Neural progenitor cell (in vitro differentiated cells): ENCODE measurements around the gene BEX3.

Source experiments
- EZH2 ChIP-seq: fragments of 200-600 bp; sonication (generic); IDR thresholded peaks from 2 replicates; pipeline ENCODE4 v1.6.1; 2017; ENCODE audit warnings: antibody characterized with exemption, mild to moderate bottlenecking, moderate library complexity
- EZH2phosphoT487 ChIP-seq: fragments of 200-600 bp; sonication (generic); IDR thresholded peaks from 2 replicates; pipeline ENCODE4 v1.6.1; 2017; ENCODE audit warnings: antibody characterized with exemption
- TF ChIP-seq, protein P1 (sequence below): fragments of 200-600 bp; sonication (generic); IDR thresholded peaks from 2 replicates; pipeline ENCODE4 v1.5.1; 2017; ENCODE audit warnings: antibody characterized with exemption, mild to moderate bottlenecking

GRCh38 chrX:103393487-103393886, 17.1 kb downstream of the BEX3 start:
- TF ChIP-seq EZH2 (no peak), EZH2phosphoT487 (no peak)
- TF ChIP-seq, protein P1, sequence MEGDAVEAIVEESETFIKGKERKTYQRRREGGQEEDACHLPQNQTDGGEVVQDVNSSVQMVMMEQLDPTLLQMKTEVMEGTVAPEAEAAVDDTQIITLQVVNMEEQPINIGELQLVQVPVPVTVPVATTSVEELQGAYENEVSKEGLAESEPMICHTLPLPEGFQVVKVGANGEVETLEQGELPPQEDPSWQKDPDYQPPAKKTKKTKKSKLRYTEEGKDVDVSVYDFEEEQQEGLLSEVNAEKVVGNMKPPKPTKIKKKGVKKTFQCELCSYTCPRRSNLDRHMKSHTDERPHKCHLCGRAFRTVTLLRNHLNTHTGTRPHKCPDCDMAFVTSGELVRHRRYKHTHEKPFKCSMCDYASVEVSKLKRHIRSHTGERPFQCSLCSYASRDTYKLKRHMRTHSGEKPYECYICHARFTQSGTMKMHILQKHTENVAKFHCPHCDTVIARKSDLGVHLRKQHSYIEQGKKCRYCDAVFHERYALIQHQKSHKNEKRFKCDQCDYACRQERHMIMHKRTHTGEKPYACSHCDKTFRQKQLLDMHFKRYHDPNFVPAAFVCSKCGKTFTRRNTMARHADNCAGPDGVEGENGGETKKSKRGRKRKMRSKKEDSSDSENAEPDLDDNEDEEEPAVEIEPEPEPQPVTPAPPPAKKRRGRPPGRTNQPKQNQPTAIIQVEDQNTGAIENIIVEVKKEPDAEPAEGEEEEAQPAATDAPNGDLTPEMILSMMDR, result no peak
